SK-N-SH treated with all-trans-retinoic acid at 6 μM for 48 hours (cell line): ENCODE measurements around the gene FHDC1.

ENCODE experiments used
- ATAC-seq: fragments of 200-7000 bp; cut with Tn5 transposase; 3 replicates; pipeline ENCODE4 v1.9.1; 2020; ENCODE audit warnings: mild to moderate bottlenecking, moderate library complexity
- ARNTL ChIP-seq: fragments of 450-650 bp; formaldehyde crosslinking; IDR thresholded peaks from 2 replicates; pipeline ENCODE4 v1.5.0; 2020; ENCODE audit warnings: low read depth, mild to moderate bottlenecking, moderate library complexity, borderline replicate concordance
- BACH2 ChIP-seq: fragments of 250-450 bp; sonication (Bioruptor Pico); IDR thresholded peaks from 2 replicates; pipeline ENCODE4 v1.9.0; 2021; ENCODE audit warnings: mild to moderate bottlenecking, borderline replicate concordance
- CREB5 ChIP-seq: fragments of 250-450 bp; sonication (Bioruptor Pico); IDR thresholded peaks from 2 replicates; pipeline ENCODE4 v1.5.1; 2020; ENCODE audit warnings: low read depth, mild to moderate bottlenecking, moderate library complexity
- CSDC2 ChIP-seq: fragments of 250-450 bp; sonication (Bioruptor Pico); IDR thresholded peaks from 2 replicates; pipeline ENCODE4 v1.5.0; 2020; ENCODE audit warnings: mild to moderate bottlenecking, moderate library complexity
- CSRNP3 ChIP-seq: fragments of 250-450 bp; sonication (Bioruptor Pico); IDR thresholded peaks from 2 replicates; pipeline ENCODE4 v1.5.1; 2021; ENCODE audit warnings: mild to moderate bottlenecking, moderate library complexity
- ESRRG ChIP-seq: fragments of 250-450 bp; sonication (Bioruptor Pico); IDR thresholded peaks from 2 replicates; pipeline ENCODE4 v1.6.1; 2021; ENCODE audit warnings: mild to moderate bottlenecking
- GLIS3 ChIP-seq: fragments of 250-450 bp; sonication (Bioruptor Pico); IDR thresholded peaks from 2 replicates; pipeline ENCODE4 v1.5.0; 2020; ENCODE audit warnings: mild to moderate bottlenecking, moderate library complexity
- ISL1 ChIP-seq: fragments of 250-450 bp; sonication (Bioruptor Pico); IDR thresholded peaks from 2 replicates; pipeline ENCODE4 v2.1.2; 2022; ENCODE audit warnings: mild to moderate bottlenecking, moderate library complexity
- OSR1 ChIP-seq: fragments of 250-450 bp; sonication (Bioruptor Pico); IDR thresholded peaks from 2 replicates; pipeline ENCODE4 v1.8.0; 2022; ENCODE audit warnings: moderate library complexity, mild to moderate bottlenecking, inconsistent platforms
- PATZ1 ChIP-seq: fragments of 250-450 bp; sonication (Bioruptor Pico); IDR thresholded peaks from 2 replicates; pipeline ENCODE4 v1.8.0; 2020; ENCODE audit warnings: mild to moderate bottlenecking, moderate library complexity, borderline replicate concordance
- POU6F1 ChIP-seq: fragments of 250-450 bp; sonication (Bioruptor Pico); IDR thresholded peaks from 2 replicates; pipeline ENCODE4 v1.8.0; 2021; ENCODE audit warnings: low read depth, mild to moderate bottlenecking, moderate library complexity, borderline replicate concordance
- PPARA ChIP-seq: fragments of 250-450 bp; sonication (Bioruptor Pico); IDR thresholded peaks from 2 replicates; pipeline ENCODE4 v1.5.0; 2020; ENCODE audit warnings: mild to moderate bottlenecking, borderline replicate concordance
- RARB ChIP-seq: fragments of 250-450 bp; sonication (Bioruptor Pico); IDR thresholded peaks from 2 replicates; pipeline ENCODE4 v1.8.0; 2021; ENCODE audit warnings: mild to moderate bottlenecking, moderate library complexity
- SNAI2 ChIP-seq: fragments of 250-450 bp; sonication (Bioruptor Pico); IDR thresholded peaks from 2 replicates; pipeline ENCODE4 v1.5.0; 2020; ENCODE audit warnings: mild to moderate bottlenecking, moderate library complexity
- TOX ChIP-seq: fragments of 250-450 bp; sonication (Bioruptor Pico); IDR thresholded peaks from 2 replicates; pipeline ENCODE4 v1.8.0; 2021; ENCODE audit warnings: mild to moderate bottlenecking, moderate library complexity, borderline replicate concordance
- TSHZ2 ChIP-seq: fragments of 250-450 bp; sonication (Bioruptor Pico); IDR thresholded peaks from 2 replicates; pipeline ENCODE4 v1.5.0; 2020; ENCODE audit warnings: mild to moderate bottlenecking, moderate library complexity
- ZC3H10 ChIP-seq: fragments of 250-450 bp; sonication (Bioruptor Pico); IDR thresholded peaks from 2 replicates; pipeline ENCODE4 v1.5.1; 2021; ENCODE audit warnings: mild to moderate bottlenecking, moderate library complexity
- ZFP3 ChIP-seq: fragments of 250-450 bp; sonication (Bioruptor Pico); IDR thresholded peaks from 2 replicates; pipeline ENCODE4 v1.5.0; 2020; ENCODE audit warnings: mild to moderate bottlenecking, moderate library complexity
- ZFP30 ChIP-seq: fragments of 450-650 bp; formaldehyde crosslinking; IDR thresholded peaks from 2 replicates; pipeline ENCODE4 v1.5.0; 2022; ENCODE audit warnings: mild to moderate bottlenecking, moderate library complexity
- ZNF565 ChIP-seq: fragments of 450-650 bp; formaldehyde crosslinking; conservative IDR thresholded peaks from 2 replicates; pipeline ENCODE4 v1.5.0; 2020; ENCODE audit warnings: low read depth, mild to moderate bottlenecking, moderate library complexity
- ZNF70 ChIP-seq: fragments of 450-650 bp; formaldehyde crosslinking; IDR thresholded peaks from 2 replicates; pipeline ENCODE4 v1.5.0; 2020; ENCODE audit warnings: mild to moderate bottlenecking, moderate library complexity
- ZNF8 ChIP-seq: fragments of 450-650 bp; formaldehyde crosslinking; IDR thresholded peaks from 2 replicates; pipeline ENCODE4 v1.5.0; 2020; ENCODE audit warnings: mild to moderate bottlenecking, moderate library complexity

FHDC1 gene

GRCh38 chr4:152994038-152994437 lies 57.9 kb downstream of the FHDC1 start:
- TF ChIP-seq GLIS3 (CRISPR knock-in tag) (no peak), ARNTL (CRISPR knock-in tag) (no peak), ZFP30 (no peak), CREB5 (CRISPR knock-in tag) (no peak), PPARA (no peak), ESRRG (no peak), CSDC2 (CRISPR knock-in tag) (no peak), SNAI2 (CRISPR knock-in tag) (no peak), OSR1 (CRISPR knock-in tag) (no peak), ZNF8 (no peak), ZC3H10 (CRISPR knock-in tag) (no peak), ZFP3 (CRISPR knock-in tag) (no peak), POU6F1 (CRISPR knock-in tag) (no peak), RARB (no peak)
- ATAC-seq: no peak

GRCh38 chr4:152996111-152996571 lies 60.0 kb downstream of the FHDC1 start:
- no peak for TF ChIP-seq CSRNP3 (CRISPR knock-in tag)
- no peak for TF ChIP-seq PATZ1 (CRISPR knock-in tag)
- no peak for TF ChIP-seq ZC3H10 (CRISPR knock-in tag)
- no peak for TF ChIP-seq PPARA
- no peak for ATAC-seq

- ATAC-seq: no peak
- TF ChIP-seq TSHZ2 (CRISPR knock-in tag) (no peak), ISL1 (CRISPR knock-in tag) (no peak), BACH2 (CRISPR knock-in tag) (no peak), TOX (CRISPR knock-in tag) (no peak), PPARA (no peak), CREB5 (CRISPR knock-in tag) (no peak), CSDC2 (CRISPR knock-in tag) (no peak), ZFP30 (no peak), SNAI2 (CRISPR knock-in tag) (no peak), PATZ1 (CRISPR knock-in tag) (no peak), ZNF565 (CRISPR knock-in tag) (no peak), OSR1 (CRISPR knock-in tag) (no peak), RARB (no peak), ZNF70 (CRISPR knock-in tag) (no peak)
- TF ChIP-seq, all 23 proteins: peak for 0
Measured at GRCh38 chr4:152996672-152997071, 60.5 kb downstream of the FHDC1 start.
